ENCODE results near the gene NADK. TPM values are rescaled to one million over a fixed set of nuclear protein-coding genes. Genes with fewer than 3 reads are reported as not detected.

NADK gene
- polyA plus RNA-seq, 2 donors = 32.1 to 39.7 TPM

DNA sequence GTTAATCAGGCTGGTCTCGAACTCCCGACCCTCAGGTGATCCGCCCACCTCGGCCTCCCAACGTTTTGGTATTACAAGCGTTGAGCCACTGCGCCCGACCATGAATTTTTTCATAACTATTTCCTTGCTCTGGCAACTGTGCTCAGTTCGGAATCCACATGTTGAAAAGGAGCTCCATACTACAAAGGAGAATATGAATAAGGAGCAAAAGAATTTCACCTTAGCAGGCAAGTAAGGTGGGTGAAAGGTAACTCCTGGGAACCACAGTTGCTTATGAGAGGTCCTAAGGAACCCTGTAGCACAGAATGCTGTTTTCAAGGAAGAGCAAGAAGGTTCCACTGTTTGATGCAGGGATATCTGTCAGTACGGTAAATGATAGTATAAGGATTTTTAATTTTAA is 29.9 kb upstream of the NADK start:
- 93 to 98% methylated on average over 10 of the region's 10 CpGs for WGBS, 2 donors
- Histone ChIP-seq H3K27ac (ENCODE audit: low read depth in 2 of 2, low read length in 1 of 2) (no peak overlapping the region), H3K9me3 (ENCODE audit: control insufficient read depth in 2 of 2, insufficient read depth in 1 of 2, low read depth in 1 of 2, low read length in 1 of 2) (no peaks in the 10 kb centered on the region), H3K27me3 (ENCODE audit: control insufficient read depth in 1 of 2, insufficient read depth in 2 of 2, low read length in 2 of 2) (no peaks in the 10 kb centered on the region), H3K4me1 (ENCODE audit: control insufficient read depth in 2 of 2, insufficient read depth in 2 of 2, low read length in 1 of 2) (no peaks in the 10 kb centered on the region), H3K4me3 (ENCODE audit: low read depth in 1 of 2, low read length in 2 of 2) (no peak overlapping the region), H3K36me3 (ENCODE audit: control insufficient read depth in 2 of 2, insufficient read depth in 2 of 2, low read length in 1 of 2) (peaks cover 0 to 10% of the 10 kb centered on the region in 2 donors)

DNA sequence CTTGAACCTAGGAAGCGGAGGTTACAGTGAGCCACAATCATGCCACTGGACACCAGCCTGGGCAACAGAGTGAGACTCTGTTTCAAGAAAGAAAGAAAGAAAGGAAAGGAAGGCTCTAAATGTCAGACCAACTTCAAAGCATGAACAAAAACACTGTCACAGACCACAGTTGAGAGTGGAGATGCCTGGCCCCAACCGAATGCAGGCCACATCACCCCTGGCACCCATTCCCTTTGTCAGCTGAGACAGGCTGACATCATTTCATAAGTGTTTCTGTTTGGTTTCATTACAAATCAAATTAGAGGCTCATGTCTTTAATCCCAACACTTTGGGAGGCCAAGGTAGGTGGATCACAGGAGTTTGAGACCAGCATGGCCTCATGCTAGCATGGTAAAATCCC is 28.6 kb upstream of the NADK start:
- Histone ChIP-seq H3K27me3 (ENCODE audit: control insufficient read depth in 1 of 2, insufficient read depth in 2 of 2, low read length in 2 of 2) (no peaks in the 10 kb centered on the region), H3K4me1 (ENCODE audit: control insufficient read depth in 2 of 2, insufficient read depth in 2 of 2, low read length in 1 of 2) (no peaks in the 10 kb centered on the region), H3K27ac (ENCODE audit: low read depth in 2 of 2, low read length in 1 of 2) (no peak overlapping the region), H3K4me3 (ENCODE audit: low read depth in 1 of 2, low read length in 2 of 2) (no peak overlapping the region), H3K36me3 (ENCODE audit: control insufficient read depth in 2 of 2, insufficient read depth in 2 of 2, low read length in 1 of 2) (peaks cover 0 to 12% of the 10 kb centered on the region in 2 donors), H3K9me3 (ENCODE audit: control insufficient read depth in 2 of 2, insufficient read depth in 1 of 2, low read depth in 1 of 2, low read length in 1 of 2) (no peaks in the 10 kb centered on the region)
- 86 to 100% methylated on average over 2 of the region's 2 CpGs for WGBS, 2 donors

DNA sequence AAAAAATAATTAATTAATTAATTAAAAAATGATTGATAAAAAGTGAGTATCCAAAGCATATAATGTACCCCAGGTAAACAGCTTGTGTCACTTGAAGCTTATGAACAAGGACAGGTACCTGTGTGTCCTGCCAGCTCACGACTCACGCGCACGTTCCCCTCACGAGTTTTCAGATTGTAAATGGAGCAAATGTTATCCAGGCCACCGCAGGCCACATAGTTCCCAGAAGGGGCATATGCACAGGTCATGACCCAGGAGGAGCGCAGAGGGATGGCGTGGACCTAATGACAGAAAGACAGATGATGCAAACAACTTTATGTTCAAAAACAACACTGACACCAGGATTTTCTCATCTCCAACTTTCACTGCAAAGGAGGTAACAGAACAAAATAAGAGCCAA is 26.0 kb upstream of the NADK start:
- Histone ChIP-seq H3K36me3 (ENCODE audit: control insufficient read depth in 2 of 2, insufficient read depth in 2 of 2, low read length in 1 of 2) (peaks cover 2 to 12% of the 10 kb centered on the region in 2 donors), H3K4me1 (ENCODE audit: control insufficient read depth in 2 of 2, insufficient read depth in 2 of 2, low read length in 1 of 2) (no peaks in the 10 kb centered on the region), H3K27me3 (ENCODE audit: control insufficient read depth in 1 of 2, insufficient read depth in 2 of 2, low read length in 2 of 2) (no peaks in the 10 kb centered on the region), H3K9me3 (ENCODE audit: control insufficient read depth in 2 of 2, insufficient read depth in 1 of 2, low read depth in 1 of 2, low read length in 1 of 2) (no peaks in the 10 kb centered on the region), H3K4me3 (ENCODE audit: low read depth in 1 of 2, low read length in 2 of 2) (no peak overlapping the region), H3K27ac (ENCODE audit: low read depth in 2 of 2, low read length in 1 of 2) (no peak overlapping the region)
- WGBS, 2 donors = 96% methylated on average over 8 of the region's 8 CpGs

DNA sequence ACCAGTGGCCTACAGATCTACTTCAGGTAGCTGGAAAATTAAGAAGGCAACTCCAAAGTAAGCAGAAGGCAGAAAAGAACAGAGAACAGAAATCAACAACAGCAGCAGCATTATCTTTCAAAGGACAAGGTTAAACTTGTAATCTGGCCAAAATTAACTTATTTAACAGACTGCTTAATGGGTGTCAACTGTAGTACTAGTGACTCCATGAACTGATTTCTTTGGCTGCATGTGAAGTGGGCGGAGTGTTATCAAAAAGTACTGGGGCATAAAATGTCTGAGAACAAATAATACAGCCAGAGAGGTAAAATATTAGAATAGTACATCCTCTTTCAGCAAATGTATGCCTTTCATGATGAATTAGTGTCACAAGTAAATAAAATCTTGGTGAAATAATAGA is 24.6 kb upstream of the NADK start:
- Histone ChIP-seq H3K4me1 (ENCODE audit: control insufficient read depth in 2 of 2, insufficient read depth in 2 of 2, low read length in 1 of 2) (peaks cover 2 to 3% of the 10 kb centered on the region in 2 donors), H3K4me3 (ENCODE audit: low read depth in 1 of 2, low read length in 2 of 2) (no peak overlapping the region), H3K36me3 (ENCODE audit: control insufficient read depth in 2 of 2, insufficient read depth in 2 of 2, low read length in 1 of 2) (peaks cover 3 to 16% of the 10 kb centered on the region in 2 donors), H3K27me3 (ENCODE audit: control insufficient read depth in 1 of 2, insufficient read depth in 2 of 2, low read length in 2 of 2) (no peaks in the 10 kb centered on the region), H3K9me3 (ENCODE audit: control insufficient read depth in 2 of 2, insufficient read depth in 1 of 2, low read depth in 1 of 2, low read length in 1 of 2) (no peaks in the 10 kb centered on the region), H3K27ac (ENCODE audit: low read depth in 2 of 2, low read length in 1 of 2) (no peak overlapping the region)
- 90 to 96% methylated on average over 1 of the region's 1 CpG for WGBS, 2 donors

DNA sequence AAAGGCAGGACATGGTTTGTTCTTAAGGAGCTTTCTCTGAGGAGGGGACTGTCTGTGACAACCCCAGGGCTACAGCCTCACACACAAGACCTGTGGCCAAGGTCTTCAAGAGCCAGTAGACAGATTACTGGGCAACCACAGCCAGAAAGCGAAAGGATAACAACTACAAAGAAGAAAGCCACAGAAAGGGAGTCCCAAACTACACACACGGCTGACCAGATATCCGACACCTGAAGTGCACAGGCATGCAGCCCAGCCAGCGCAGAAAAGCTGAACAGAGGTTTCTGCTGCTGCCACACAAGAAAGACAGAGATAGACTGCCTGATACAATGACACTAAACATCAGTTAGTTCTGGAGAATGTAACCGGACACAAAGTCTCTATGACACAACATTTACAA is 21.4 kb upstream of the NADK start:
- WGBS, 2 donors = 86 to 90% methylated on average over 5 of the region's 5 CpGs
- H3K36me3 ChIP-seq (ENCODE audit: control insufficient read depth in 2 of 2, insufficient read depth in 2 of 2, low read length in 1 of 2) = peaks cover 8 to 28% of the 10 kb centered on the region in 2 donors
- H3K9me3 ChIP-seq (ENCODE audit: control insufficient read depth in 2 of 2, insufficient read depth in 1 of 2, low read depth in 1 of 2, low read length in 1 of 2) = no peaks in the 10 kb centered on the region
- peaks cover 4 to 5% of the 10 kb centered on the region in 2 donors for H3K4me1 ChIP-seq (ENCODE audit: control insufficient read depth in 2 of 2, insufficient read depth in 2 of 2, low read length in 1 of 2)
- no peak overlapping the region for H3K4me3 ChIP-seq (ENCODE audit: low read depth in 1 of 2, low read length in 2 of 2)
- H3K27me3 ChIP-seq (ENCODE audit: control insufficient read depth in 1 of 2, insufficient read depth in 2 of 2, low read length in 2 of 2) = no peaks in the 10 kb centered on the region
- no peak overlapping the region for H3K27ac ChIP-seq (ENCODE audit: low read depth in 2 of 2, low read length in 1 of 2)

DNA sequence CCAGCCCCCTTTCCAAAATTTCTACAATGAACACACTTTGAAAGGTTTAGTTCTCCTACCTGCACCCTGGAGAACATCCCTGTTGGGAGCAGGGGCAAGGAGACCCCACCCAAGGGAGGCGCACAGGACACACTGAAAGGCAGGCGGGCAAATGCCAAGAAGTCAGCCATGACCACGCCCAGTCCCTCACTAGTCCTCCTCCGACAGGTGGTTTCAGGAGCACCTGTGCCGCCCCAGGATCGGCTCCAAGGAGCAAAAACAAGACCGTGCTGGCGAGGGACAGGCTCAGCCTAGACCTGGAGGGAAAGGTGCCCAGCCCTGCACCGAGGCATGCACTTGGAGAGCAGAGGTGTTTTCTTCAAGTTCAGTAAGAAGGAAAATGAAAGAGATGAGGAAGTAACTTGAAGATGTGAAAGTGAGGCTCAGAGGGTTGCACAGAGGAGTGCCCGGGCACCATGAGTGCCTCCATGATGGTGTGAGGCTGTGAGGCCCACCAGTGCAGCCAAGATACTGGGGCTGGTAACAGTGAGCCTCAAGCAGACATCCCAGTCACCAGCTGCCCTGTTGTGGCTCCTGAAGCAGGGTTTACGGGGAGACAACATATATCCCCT is 19.6 kb upstream of the NADK start:
- peaks cover 10 to 30% of the 10 kb centered on the region in 2 donors for H3K36me3 ChIP-seq (ENCODE audit: control insufficient read depth in 2 of 2, insufficient read depth in 2 of 2, low read length in 1 of 2)
- WGBS, 2 donors = 64 to 67% methylated on average over 11 of the region's 11 CpGs
- H3K27me3 ChIP-seq (ENCODE audit: control insufficient read depth in 1 of 2, insufficient read depth in 2 of 2, low read length in 2 of 2) = no peaks in the 10 kb centered on the region
- H3K4me1 ChIP-seq (ENCODE audit: control insufficient read depth in 2 of 2, insufficient read depth in 2 of 2, low read length in 1 of 2) = peaks cover 4 to 5% of the 10 kb centered on the region in 2 donors
- no peaks in the 10 kb centered on the region for H3K9me3 ChIP-seq (ENCODE audit: control insufficient read depth in 2 of 2, insufficient read depth in 1 of 2, low read depth in 1 of 2, low read length in 1 of 2)
- no peak overlapping the region for H3K4me3 ChIP-seq (ENCODE audit: low read depth in 1 of 2, low read length in 2 of 2)
- no peak overlapping the region for H3K27ac ChIP-seq (ENCODE audit: low read depth in 2 of 2, low read length in 1 of 2)

DNA sequence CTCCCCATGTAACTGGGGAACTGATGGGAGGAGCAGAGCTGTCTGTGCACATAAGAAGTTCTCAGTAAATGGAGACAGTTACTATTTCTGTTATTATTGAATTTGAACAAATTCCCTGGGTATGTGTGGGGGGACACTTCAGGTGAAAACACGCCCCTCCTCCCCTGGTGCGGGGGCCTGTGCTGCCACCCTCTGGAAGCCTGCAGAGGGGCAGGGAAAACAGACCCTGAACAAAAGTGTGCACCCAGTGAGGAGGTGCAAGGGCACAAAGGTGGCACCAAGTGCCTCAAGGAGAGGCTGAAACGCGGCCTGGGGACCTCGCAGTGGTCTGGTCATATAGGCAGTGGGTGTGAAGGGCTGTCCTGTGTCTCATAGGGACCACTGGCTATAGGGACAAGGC is 18.2 kb upstream of the NADK start:
- WGBS, 2 donors = 91 to 93% methylated on average over 5 of the region's 5 CpGs

DNA sequence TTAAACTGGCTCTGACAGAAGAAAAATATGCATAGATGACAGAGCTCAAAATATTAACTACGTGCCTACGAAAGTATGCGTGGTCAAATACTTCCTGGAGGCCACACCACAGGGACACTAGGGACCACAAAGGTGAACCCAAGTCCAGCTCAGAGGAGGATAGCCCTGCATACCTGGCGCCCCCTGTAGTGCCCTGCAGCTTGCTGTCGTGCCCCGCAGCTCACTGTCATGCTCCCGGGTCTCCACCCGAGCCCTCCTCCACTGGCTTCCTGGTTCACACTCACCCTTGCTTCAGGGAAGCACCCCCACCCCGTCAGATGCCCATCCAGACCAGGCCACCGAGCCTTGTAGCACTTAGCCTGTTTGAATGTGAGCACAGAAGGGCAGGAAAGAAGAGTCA is 16.7 kb upstream of the NADK start:
- H3K9me3 ChIP-seq (ENCODE audit: control insufficient read depth in 2 of 2, insufficient read depth in 1 of 2, low read depth in 1 of 2, low read length in 1 of 2) = no peaks in the 10 kb centered on the region
- H3K4me3 ChIP-seq (ENCODE audit: low read depth in 1 of 2, low read length in 2 of 2) = no peak overlapping the region
- no peaks in the 10 kb centered on the region for H3K27me3 ChIP-seq (ENCODE audit: control insufficient read depth in 1 of 2, insufficient read depth in 2 of 2, low read length in 2 of 2)
- no peak overlapping the region for H3K27ac ChIP-seq (ENCODE audit: low read depth in 2 of 2, low read length in 1 of 2)
- H3K36me3 ChIP-seq (ENCODE audit: control insufficient read depth in 2 of 2, insufficient read depth in 2 of 2, low read length in 1 of 2) = peaks cover 10 to 40% of the 10 kb centered on the region in 2 donors
- peaks cover 4 to 5% of the 10 kb centered on the region in 2 donors for H3K4me1 ChIP-seq (ENCODE audit: control insufficient read depth in 2 of 2, insufficient read depth in 2 of 2, low read length in 1 of 2)
- WGBS, 2 donors = 94 to 96% methylated on average over 10 of the region's 10 CpGs

More for the DNA sequence above, 18.2 kb upstream of the NADK start:
- no peak overlapping the region for H3K27ac ChIP-seq (ENCODE audit: low read depth in 2 of 2, low read length in 1 of 2)
- peaks cover 4 to 5% of the 10 kb centered on the region in 2 donors for H3K4me1 ChIP-seq (ENCODE audit: control insufficient read depth in 2 of 2, insufficient read depth in 2 of 2, low read length in 1 of 2)
- no peaks in the 10 kb centered on the region for H3K27me3 ChIP-seq (ENCODE audit: control insufficient read depth in 1 of 2, insufficient read depth in 2 of 2, low read length in 2 of 2)
- peaks cover 10 to 31% of the 10 kb centered on the region in 2 donors for H3K36me3 ChIP-seq (ENCODE audit: control insufficient read depth in 2 of 2, insufficient read depth in 2 of 2, low read length in 1 of 2)
- H3K9me3 ChIP-seq (ENCODE audit: control insufficient read depth in 2 of 2, insufficient read depth in 1 of 2, low read depth in 1 of 2, low read length in 1 of 2) = no peaks in the 10 kb centered on the region
- H3K4me3 ChIP-seq (ENCODE audit: low read depth in 1 of 2, low read length in 2 of 2) = no peak overlapping the region

DNA sequence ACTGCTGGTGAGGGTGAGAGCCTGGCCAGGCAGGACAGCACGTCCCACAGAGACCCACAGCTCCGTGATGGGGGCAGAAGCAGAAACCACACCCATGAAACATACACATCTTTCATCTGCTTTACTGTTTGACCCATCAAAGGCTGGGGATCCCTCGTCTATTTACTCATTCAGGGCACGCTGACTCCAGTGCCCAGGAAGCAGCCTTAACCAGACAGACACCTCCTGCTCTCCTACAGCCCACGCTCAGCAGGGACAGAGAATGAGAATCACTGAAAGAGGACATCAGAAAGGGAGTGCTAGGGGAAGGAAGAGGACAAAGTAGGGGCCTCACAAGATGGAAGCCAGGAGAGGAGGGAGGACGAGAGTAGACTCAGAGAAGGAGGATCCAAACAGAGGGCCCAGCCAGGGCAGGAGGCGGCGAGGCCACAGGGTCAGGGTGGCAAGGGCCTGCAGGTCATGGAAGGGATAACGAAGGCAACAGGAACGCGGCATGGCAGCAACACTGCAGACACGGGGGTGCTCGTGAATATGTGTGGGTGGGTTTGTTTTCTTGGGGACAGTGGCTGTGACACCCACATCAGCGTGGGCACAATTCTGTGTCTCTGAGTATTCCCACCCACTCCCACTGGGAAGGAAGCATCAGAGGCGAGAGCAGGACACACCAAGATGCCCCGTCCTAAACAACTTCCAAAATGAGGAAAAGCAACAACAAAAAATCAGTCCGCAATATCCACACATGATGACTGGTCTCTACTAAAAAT is 15.4 kb upstream of the NADK start:
- Histone ChIP-seq H3K4me3 (ENCODE audit: low read depth in 1 of 2, low read length in 2 of 2) (no peak overlapping the region), H3K9me3 (ENCODE audit: control insufficient read depth in 2 of 2, insufficient read depth in 1 of 2, low read depth in 1 of 2, low read length in 1 of 2) (no peaks in the 10 kb centered on the region), H3K27ac (ENCODE audit: low read depth in 2 of 2, low read length in 1 of 2) (no peak overlapping the region), H3K36me3 (ENCODE audit: control insufficient read depth in 2 of 2, insufficient read depth in 2 of 2, low read length in 1 of 2) (peaks cover 15 to 52% of the 10 kb centered on the region in 2 donors), H3K4me1 (ENCODE audit: control insufficient read depth in 2 of 2, insufficient read depth in 2 of 2, low read length in 1 of 2) (peaks cover 4 to 5% of the 10 kb centered on the region in 2 donors), H3K27me3 (ENCODE audit: control insufficient read depth in 1 of 2, insufficient read depth in 2 of 2, low read length in 2 of 2) (no peaks in the 10 kb centered on the region)
- 90 to 92% methylated on average over 17 of the region's 17 CpGs for WGBS, 2 donors

Measured in esophagus (tissue), 2 donors.